HCT116 (cell line): ENCODE results near the gene SLC26A9.
"Not testable (repeated sequence)": the region's sequence is repeated elsewhere in the genome, so short reads cannot be mapped to it uniquely, and the experiment has no call there.

ENCODE experiments used
- EGR1 ChIP-seq: IDR thresholded peaks from 2 replicates; pipeline ENCODE4 v1.6.1; 2012; ENCODE audit warnings: low read depth
- EZH2 ChIP-seq: fragments of 200-600 bp; sonication (generic); IDR thresholded peaks from 2 replicates; pipeline ENCODE4 v1.6.1; 2017; ENCODE audit warnings: antibody characterized with exemption, mixed run types
- POLR2A ChIP-seq: IDR thresholded peaks from 2 replicates; pipeline ENCODE4 v1.7.0; 2011; ENCODE audit warnings: borderline replicate concordance; ENCODE audit not compliant: insufficient read depth, insufficient read length; ENCODE audit errors: extremely low read depth
- POLR2AphosphoS5 ChIP-seq: IDR thresholded peaks from 2 replicates; pipeline ENCODE4 v1.6.1; 2011; ENCODE audit warnings: mild to moderate bottlenecking, low read depth, low read length, moderate library complexity
- RAD21 ChIP-seq: IDR thresholded peaks from 2 replicates; pipeline ENCODE4 v1.6.1; 2012; ENCODE audit warnings: low read depth, mild to moderate bottlenecking
- SP1 ChIP-seq: IDR thresholded peaks from 2 replicates; pipeline ENCODE4 v1.6.1; 2012; ENCODE audit warnings: low read depth
- TCF7L2 ChIP-seq: IDR thresholded peaks from 2 replicates; pipeline ENCODE4 v1.7.0; 2011; ENCODE audit warnings: borderline replicate concordance, inconsistent platforms; ENCODE audit not compliant: insufficient read depth, insufficient read length; ENCODE audit errors: extremely low read depth
- TF ChIP-seq, protein P1 (sequence below), 3 experiments: fragments of 200-600 bp in 1 of 3; sonication (generic) in 1 of 3; IDR thresholded peaks in 2 of 3; conservative IDR thresholded peaks in 1 of 3; 2 replicates each; pipeline ENCODE4 v1.5.1; 2012 to 2017; ENCODE audit warnings: low read depth in 2 of 3, low read length in 2 of 3, antibody characterized with exemption in 1 of 3, borderline replicate concordance in 1 of 3, control low read depth in 1 of 3, mild to moderate bottlenecking in 1 of 3, mixed read lengths in 1 of 3, mixed run types in 1 of 3, moderate library complexity in 1 of 3; ENCODE audit not compliant: insufficient read depth in 1 of 3

DNA sequence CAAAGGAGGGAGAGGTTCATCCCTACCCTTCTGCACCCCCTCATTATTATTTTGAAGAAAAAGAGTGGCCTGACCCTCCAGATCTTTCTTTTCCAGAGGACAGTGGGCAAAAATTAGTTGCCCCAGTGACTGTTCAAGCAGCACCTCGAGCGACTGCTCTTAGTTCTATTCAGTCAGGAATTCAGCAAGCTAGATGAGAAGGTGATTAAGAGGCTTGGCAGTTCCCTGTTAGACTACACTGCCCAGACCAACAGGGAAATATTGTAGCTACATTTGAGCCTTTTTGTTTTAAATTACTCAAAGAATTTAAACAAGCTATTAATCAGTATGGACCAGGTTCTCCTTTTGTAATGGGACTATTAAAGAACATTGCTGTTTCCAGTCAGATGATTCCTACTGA is 51.8 kb downstream of the SLC26A9 start:
- not testable (repeated sequence) for TF ChIP-seq POLR2AphosphoS5, RAD21, EGR1, TCF7L2, POLR2A, SP1, EZH2
- TF ChIP-seq, protein P1, sequence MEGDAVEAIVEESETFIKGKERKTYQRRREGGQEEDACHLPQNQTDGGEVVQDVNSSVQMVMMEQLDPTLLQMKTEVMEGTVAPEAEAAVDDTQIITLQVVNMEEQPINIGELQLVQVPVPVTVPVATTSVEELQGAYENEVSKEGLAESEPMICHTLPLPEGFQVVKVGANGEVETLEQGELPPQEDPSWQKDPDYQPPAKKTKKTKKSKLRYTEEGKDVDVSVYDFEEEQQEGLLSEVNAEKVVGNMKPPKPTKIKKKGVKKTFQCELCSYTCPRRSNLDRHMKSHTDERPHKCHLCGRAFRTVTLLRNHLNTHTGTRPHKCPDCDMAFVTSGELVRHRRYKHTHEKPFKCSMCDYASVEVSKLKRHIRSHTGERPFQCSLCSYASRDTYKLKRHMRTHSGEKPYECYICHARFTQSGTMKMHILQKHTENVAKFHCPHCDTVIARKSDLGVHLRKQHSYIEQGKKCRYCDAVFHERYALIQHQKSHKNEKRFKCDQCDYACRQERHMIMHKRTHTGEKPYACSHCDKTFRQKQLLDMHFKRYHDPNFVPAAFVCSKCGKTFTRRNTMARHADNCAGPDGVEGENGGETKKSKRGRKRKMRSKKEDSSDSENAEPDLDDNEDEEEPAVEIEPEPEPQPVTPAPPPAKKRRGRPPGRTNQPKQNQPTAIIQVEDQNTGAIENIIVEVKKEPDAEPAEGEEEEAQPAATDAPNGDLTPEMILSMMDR (IDR thresholded peaks at IDR 0.05 in 2 of 3, conservative IDR thresholded peaks at IDR 0.05 in 1 of 3; ENCODE audit: borderline replicate concordance in 1 of 3, insufficient read depth in 1 of 3, low read depth in 2 of 3, low read length in 2 of 3): not testable (repeated sequence)
